Measurements from ENCODE around the gene CCDC107. TPM values are rescaled to one million over a fixed set of nuclear protein-coding genes. Genes with fewer than 3 reads are reported as not detected.
"Not testable (repeated sequence)": the region's sequence is repeated elsewhere in the genome, so short reads cannot be mapped to it uniquely, and the experiment has no call there.

Gene CCDC107, protein sequence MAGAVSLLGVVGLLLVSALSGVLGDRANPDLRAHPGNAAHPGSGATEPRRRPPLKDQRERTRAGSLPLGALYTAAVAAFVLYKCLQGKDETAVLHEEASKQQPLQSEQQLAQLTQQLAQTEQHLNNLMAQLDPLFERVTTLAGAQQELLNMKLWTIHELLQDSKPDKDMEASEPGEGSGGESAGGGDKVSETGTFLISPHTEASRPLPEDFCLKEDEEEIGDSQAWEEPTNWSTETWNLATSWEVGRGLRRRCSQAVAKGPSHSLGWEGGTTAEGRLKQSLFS
- 22.1 TPM for polyA plus RNA-seq (ENCODE audit: insufficient read length)

GRCh38 chr9:35658137-35658967, at the start of gene CCDC107:
TSS of gene CCDC107 (plus strand) at chr9:35658292. CDS start at chr9:35658380, 88 bp downstream.
- peak; percentile 73 for DNase-seq (ENCODE audit: low read depth)

- no peak for DNase-seq (ENCODE audit: low read depth)
Measured at GRCh38 chr9:35609001-35609819, 48.9 kb upstream of the CCDC107 start.

GRCh38 chr9:35609820-35610163, 48.3 kb upstream of the CCDC107 start:
- DNase-seq (ENCODE audit: low read depth) = no peak

- DNase-seq (ENCODE audit: low read depth) = no peak
Measured at GRCh38 chr9:35611230-35611797, 46.8 kb upstream of the CCDC107 start.

GRCh38 chr9:35612066-35612465, 46.0 kb upstream of the CCDC107 start:
- DNase-seq (ENCODE audit: low read depth) = not testable (repeated sequence)

DNA sequence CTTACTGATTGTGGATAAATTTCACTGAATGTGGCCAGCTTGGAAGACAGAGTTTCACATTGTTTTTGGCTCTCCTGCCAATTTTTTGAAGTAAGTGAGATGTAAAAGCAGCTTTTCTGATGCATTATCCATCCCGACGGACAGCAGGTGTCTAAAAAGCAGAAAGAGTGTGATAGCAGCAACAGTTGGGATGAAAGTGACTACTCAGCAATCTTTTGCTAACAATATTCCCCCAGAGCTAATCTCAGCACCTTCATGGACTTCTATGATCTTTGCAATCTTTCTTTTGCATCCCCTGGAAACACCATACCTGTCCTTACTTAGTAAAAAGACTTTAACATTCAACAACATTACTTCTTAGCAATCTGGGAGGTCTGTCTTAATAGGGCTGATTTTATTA, 45.2 kb upstream of the CCDC107 start:
- no peak for DNase-seq (ENCODE audit: low read depth)

DNA sequence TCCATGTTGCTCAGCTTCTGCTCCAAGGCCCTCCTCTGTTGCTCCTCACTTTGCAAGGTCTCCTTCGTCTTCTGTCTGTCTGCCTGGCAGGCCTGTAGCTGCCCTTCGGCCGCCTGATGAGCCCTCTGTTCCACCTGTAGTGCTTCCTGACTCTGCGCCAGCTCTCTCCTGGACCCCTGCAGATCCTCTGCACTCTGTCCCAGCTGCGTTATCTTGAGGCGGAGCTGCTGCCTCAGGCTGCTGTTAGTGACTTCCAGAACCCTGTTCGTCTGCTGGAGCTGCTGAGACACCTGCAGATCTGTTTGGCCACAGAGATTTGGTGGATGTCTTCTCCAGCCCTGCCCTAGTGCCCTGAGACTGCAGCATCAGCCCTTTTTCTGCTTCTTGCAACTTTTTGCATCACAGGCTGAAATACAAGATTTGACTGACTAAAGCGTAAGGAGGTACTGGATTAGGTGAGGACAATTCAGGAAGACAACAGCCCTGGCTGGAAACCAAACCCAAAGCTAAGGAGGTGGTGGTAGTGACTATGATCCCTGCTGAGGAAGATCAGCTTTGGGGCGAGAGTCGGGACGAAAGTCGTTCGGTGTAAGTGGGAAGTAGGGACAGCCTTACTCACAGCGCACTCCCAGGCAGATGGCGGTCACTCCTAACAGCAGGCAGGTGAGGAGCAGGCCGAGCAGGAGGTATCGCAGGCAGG, 42.0 kb upstream of the CCDC107 start:
- DNase-seq (ENCODE audit: low read depth) = no peak

- DNase-seq (ENCODE audit: low read depth) = no peak
Measured at GRCh38 chr9:35616681-35617459, 41.2 kb upstream of the CCDC107 start.

- DNase-seq (ENCODE audit: low read depth) = no peak
Measured at GRCh38 chr9:35617548-35617947, 40.5 kb upstream of the CCDC107 start.

DNA sequence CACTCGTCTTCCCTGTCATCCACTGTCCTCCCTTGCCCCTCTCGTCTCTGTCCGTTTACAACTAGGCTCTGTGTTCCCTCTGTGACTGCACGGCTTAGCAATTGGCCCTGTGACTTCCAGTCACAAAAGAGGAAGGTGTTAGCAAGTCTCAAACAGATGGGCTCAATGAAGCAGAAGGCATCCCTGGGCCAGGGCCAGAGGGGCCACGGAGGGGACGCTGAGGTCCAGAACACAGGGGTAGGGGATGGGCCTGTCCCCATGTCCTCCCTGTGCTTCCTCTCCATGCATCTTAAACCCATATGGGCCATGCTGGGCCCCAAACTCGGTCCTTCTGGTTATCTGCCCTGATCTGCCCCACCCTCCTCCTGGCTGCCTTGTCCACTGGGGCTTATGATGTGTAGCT, 39.8 kb upstream of the CCDC107 start, which contains the start of gene CD72:
Gene CD72, minus strand, starts transcription at position 89 of the 403 bp plus-strand sequence. CDS start 110 bp downstream, outside the sequence.
- DNase-seq (ENCODE audit: low read depth) = no peak

DNA sequence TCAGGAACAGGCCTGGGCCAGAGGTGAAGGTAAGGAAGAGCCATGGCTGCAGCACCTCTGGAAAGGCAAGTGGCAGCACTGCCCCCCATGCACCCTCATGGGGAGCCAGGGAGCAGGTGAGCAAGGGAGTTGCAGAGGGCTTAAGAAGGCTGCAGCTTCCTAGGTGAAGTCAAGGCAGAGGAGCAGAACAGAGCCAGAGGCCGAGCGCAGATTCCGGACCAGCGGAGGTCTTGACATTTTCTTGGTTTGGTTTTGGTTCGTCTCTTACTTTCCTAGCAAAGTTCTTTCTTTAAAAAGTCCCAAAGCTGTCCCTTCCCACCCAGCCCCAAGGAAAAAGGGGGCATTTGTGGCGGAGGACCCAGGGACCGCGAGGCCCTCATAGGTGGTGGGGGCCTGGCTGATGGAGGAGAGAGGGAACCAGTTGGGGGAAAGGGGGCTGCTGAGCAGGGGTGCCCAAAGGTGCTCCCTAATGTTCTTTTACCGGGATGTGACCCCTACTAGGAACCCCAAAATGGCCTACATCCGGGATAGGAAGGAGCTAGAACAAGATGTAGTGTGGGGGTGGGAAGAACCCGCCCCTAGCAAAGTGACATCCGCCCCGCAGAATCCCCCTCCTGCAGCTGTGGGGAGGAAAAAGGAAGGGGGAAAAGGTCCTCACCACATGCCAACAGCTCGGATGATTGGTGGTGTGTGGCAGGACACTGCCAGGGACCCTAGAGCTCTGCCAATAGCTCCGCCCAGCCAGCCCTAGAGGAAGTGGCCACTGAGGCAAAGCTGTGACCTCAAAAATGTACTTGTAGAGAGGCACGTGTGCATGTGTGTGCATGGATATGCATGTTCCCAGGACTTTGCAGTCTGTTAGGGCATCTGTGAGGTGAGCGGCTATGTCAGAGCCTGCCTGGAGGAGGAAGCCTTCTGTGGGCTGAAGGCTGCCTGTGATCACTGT, 39.0 kb upstream of the CCDC107 start:
- DNase-seq (ENCODE audit: low read depth) = no peak

- DNase-seq (ENCODE audit: low read depth) = no peak
Measured at GRCh38 chr9:35619800-35620158, 38.3 kb upstream of the CCDC107 start.

DNA sequence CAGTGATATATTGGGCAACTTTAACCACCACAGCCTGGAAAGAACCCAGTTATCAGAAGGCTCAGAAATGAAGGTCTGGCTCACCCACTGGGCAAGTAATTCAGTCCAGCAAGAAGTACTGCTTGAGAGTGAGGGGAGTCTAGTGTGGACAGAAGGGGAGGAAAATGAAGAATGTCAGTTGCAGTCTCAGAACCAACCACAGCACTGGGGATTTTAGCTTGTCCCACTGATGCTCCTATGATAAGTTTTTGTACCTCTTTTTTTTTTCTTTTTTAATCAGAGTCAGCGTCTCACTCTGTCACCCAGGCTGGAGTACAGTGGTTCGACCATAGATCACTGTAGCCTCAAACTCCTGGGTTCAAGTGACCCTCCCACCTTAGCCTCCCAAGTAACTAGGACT, 30.5 kb upstream of the CCDC107 start:
- no peak for DNase-seq (ENCODE audit: low read depth)

DNA sequence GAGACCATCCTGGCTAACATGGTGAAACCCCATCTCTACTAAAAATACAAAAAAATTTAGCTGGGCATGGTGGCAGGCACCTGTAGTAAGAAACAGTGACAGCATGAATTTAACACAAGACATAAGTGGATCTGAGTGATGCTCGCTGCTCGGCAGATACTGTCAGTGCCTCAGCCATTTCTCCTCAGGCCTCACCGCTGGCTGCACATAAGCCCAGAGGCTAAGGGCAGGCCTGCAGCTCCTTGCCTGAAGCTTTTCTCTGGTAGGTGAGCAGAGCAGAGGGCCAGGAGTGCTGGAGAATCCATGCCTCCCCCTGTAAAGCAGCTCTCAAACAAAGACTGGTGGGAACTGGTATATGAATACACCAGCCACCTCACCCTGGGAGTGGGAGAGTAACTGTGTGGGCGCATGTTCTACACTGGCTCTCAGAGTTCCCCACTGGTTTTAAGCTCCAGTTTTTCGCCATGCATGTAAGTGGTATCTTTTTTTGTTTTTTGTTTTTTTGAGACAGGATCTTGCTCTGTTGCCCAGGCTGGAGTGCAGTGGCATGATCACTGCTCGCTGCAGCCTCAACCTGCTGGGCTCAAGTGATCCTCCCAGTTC, 29.6 kb upstream of the CCDC107 start:
- DNase-seq (ENCODE audit: low read depth) = no peak

DNA sequence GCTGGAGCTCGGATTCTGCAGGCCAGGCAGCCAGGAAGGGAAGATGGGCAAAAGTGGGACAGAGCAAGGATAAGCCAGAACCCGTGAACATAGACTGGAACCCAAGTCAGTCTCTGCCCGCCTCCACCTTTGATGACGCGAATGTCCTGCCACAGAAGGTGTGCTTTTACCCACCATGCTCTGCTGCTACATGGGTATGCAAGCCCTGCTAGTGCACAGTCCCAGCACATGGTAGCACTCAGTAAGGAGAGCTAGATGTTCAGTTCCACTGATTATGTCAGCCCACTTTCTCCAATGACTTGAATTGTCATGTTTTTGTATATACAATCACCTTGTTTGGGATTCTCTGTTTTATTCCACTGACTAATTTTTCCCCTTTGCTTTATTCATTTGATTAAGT, 28.5 kb upstream of the CCDC107 start:
- no peak for DNase-seq (ENCODE audit: low read depth)

DNA sequence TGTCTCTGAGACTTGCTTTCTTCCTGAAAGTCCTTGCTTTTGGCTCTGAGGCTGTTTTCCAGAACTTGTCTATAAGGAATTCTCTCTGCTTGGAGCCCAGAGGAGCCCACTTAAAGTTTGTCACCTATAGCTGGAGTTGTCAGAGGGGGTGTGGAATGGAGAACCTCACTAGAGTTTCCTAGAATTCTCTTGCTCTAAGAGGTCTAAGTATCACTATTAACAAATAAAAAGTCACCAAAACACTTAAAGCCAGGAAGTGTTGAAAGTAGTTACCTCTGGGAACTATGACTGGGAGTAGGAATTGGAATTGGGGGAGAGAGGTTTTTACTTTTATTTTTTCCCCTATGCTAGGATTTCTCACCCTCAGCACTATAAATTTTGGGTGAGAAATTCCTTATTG, 22.4 kb upstream of the CCDC107 start:
- DNase-seq (ENCODE audit: low read depth) = no peak

DNA sequence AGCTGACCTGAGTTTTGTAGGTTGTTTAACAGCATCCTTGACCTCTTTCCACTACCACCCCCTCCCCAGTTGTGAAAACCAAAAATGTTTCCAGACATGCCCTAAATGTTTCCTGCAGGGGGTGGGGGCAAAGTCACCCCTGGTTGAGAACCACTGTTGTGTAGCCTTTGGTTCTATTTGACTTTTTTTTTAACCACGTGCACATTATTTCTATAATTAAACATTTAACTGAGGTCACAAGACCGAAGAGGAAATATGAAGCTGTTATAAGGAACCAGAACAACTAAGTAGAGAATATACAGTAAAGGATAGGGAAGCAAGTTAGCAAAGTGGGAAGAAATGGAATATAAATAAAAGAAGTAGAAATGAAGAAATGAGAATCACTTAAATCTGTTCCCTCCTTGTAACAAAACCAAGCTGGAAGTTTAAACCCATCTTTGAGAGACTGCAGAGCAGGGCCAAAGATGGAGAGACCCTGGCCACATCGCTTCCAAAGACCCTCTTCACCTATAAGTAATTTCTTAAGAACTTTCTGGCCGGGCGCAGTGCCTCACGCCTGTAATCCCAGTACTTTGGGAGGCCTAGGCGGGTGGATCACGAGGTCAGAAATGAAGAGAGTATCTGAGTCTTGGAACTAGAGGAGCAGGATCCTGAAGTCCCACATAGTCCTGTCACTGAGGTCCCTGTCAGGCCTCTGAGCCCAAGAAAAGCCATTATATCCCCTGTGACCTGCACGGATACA, 21.8 kb upstream of the CCDC107 start:
- DNase-seq (ENCODE audit: low read depth) = no peak

DNA sequence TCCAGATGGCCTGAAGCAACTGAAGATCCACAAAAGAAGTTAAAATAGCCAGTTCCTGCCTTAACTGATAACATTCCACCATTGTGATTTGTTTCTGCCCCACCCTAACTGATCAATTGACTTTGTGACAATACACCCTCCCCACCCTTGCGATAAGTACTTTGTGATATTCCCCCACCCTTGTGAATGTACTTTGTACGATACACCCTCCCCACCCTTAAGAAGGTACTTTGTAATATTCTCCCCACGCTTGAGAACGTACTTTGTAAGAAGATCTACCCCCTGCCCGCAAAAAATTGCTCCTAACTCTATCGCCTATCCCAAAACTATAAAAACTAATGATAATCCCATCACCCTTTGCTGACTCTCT, 21.2 kb upstream of the CCDC107 start:
- not testable (repeated sequence) for DNase-seq (ENCODE audit: low read depth)

All from forelimb muscle (tissue), 1 donor.